Testis (tissue), 3 donors: ENCODE measurements around the gene ALG12. TPM values are rescaled to one million over a fixed set of nuclear protein-coding genes. Genes with fewer than 3 reads are reported as not detected.

ENCODE experiments used
- DNase-seq: peaks from one replicate; pipeline ENCODE4 v3.0.0-alpha.2; 2019
- H3K27ac ChIP-seq, 2 donors: fragments of 200-600 bp; sonication (generic); one replicate each; pipeline ENCODE4 v1.5.1; 2019
- H3K27me3 ChIP-seq: fragments of 200-600 bp; sonication (generic); one replicate; pipeline ENCODE4 v1.5.1; 2019
- H3K36me3 ChIP-seq: fragments of 200-600 bp; sonication (generic); one replicate; pipeline ENCODE4 v1.5.1; 2017; ENCODE audit warnings: low read depth; ENCODE audit errors: missing control alignments
- H3K4me1 ChIP-seq: fragments of 200-600 bp; sonication (generic); one replicate; pipeline ENCODE4 v1.5.1; 2019
- H3K4me3 ChIP-seq, 2 donors: fragments of 200-600 bp; sonication (generic); one replicate each; pipeline ENCODE4 v1.5.1; 2017 to 2019
- H3K9me3 ChIP-seq: fragments of 200-600 bp; sonication (generic); one replicate; pipeline ENCODE4 v1.5.1; 2017
- CTCF ChIP-seq, 3 experiments: fragments of 450-650 bp in 2 of 3; fragments of 200-600 bp in 1 of 3; sonication (generic) in 1 of 3; IDR thresholded peaks; one replicate each; pipeline ENCODE4 v1.5.1; 2016 to 2019; ENCODE audit warnings: antibody characterized with exemption in 3 of 3, mild to moderate bottlenecking in 2 of 3, moderate library complexity in 1 of 3
- POLR2A ChIP-seq: fragments of 450-650 bp; IDR thresholded peaks from one replicate; pipeline ENCODE4 v1.6.1; 2017; ENCODE audit warnings: antibody characterized with exemption, mild to moderate bottlenecking, moderate library complexity
- WGBS, 2 donors: methylation state at CpG; one replicate each; pipeline ENCODE4 v1.1.5; 2018; 5-methylcytosine and 5-hydroxymethylcytosine counted together
- intact Hi-C: fragments of 100-400 bp; cut with DNase I; formaldehyde crosslinking; loops from one replicate; pipeline ENCODE4 v1.15.1; 2023; ENCODE audit warnings: low total_unique reads
- polyA plus RNA-seq: library from polyadenylated mRNA; stranded (reverse); fragments of 350-450 nt; fragmentation: Illumina TruSeq; extraction: RNeasy Lipid Tissue Mini Kit (QIAGEN cat#74804); gene quantifications from one replicate; pipeline ENCODE4 v1.2.3, GENCODE V29; 2014; ENCODE audit warnings: low read depth, low replicate concordance; ENCODE audit not compliant: insufficient read depth
- total RNA-seq, 2 donors: library from RNA; depleted of rRNA; stranded (reverse); fragments of >200 nt; gene quantifications; one replicate each; pipeline ENCODE4 v1.2.3, GENCODE V29; 2016

ALG12 gene
- total and polyA plus RNA-seq, 3 donors from 2014 or later: 10.6 to 18.3 (median 11.9) TPM

GRCh38 chr22:49901457-49901856 is 16.8 kb downstream of the ALG12 start:
- H3K27ac ChIP-seq: no peak overlapping the region
- no peaks in the 10 kb centered on the region for H3K27me3 ChIP-seq
- no peaks in the 10 kb centered on the region for H3K36me3 ChIP-seq
- H3K4me3 ChIP-seq: no peak overlapping the region
- H3K4me1 ChIP-seq: no peaks in the 10 kb centered on the region
- H3K9me3 ChIP-seq: no peaks in the 10 kb centered on the region
- intact Hi-C loops: no loop called here
- TF ChIP-seq POLR2A: no peak
- TF ChIP-seq CTCF (IDR thresholded peaks at IDR 0.05): no peak
- WGBS, 2 donors: 81 to 86% methylated on average over 10 to 11 of the region's 11 CpGs
- DNase-seq: no peak

- no peaks in the 10 kb centered on the region for H3K9me3 ChIP-seq
- no peaks in the 10 kb centered on the region for H3K4me1 ChIP-seq
- no peaks in the 10 kb centered on the region for H3K36me3 ChIP-seq
- 86 to 88% methylated on average over 30 of the region's 30 CpGs for WGBS, 2 donors
- no peak for DNase-seq
- intact Hi-C loops: no loop called here
- H3K4me3 ChIP-seq: no peak overlapping the region
- H3K27me3 ChIP-seq: no peaks in the 10 kb centered on the region
- H3K27ac ChIP-seq: no peak overlapping the region
- TF ChIP-seq POLR2A: no peak
- no peak for TF ChIP-seq CTCF (IDR thresholded peaks at IDR 0.05)
Measured at GRCh38 chr22:49900441-49901230, 17.6 kb downstream of the ALG12 start.

GRCh38 chr22:49899530-49899929 is 18.7 kb downstream of the ALG12 start:
- no peaks in the 10 kb centered on the region for H3K36me3 ChIP-seq
- H3K27me3 ChIP-seq: no peaks in the 10 kb centered on the region
- no peak for DNase-seq
- H3K9me3 ChIP-seq: no peaks in the 10 kb centered on the region
- H3K4me1 ChIP-seq: no peaks in the 10 kb centered on the region
- no peak for TF ChIP-seq CTCF (IDR thresholded peaks at IDR 0.05)
- TF ChIP-seq POLR2A: no peak
- WGBS, 2 donors: 89 to 92% methylated on average over 6 of the region's 6 CpGs
- H3K4me3 ChIP-seq: no peak overlapping the region
- intact Hi-C loops: no loop called here
- no peak overlapping the region for H3K27ac ChIP-seq

- no peak overlapping the region for H3K4me3 ChIP-seq
- no peaks in the 10 kb centered on the region for H3K27me3 ChIP-seq
- H3K27ac ChIP-seq: no peak overlapping the region
- 95 to 96% methylated on average over 8 of the region's 8 CpGs for WGBS, 2 donors
- H3K4me1 ChIP-seq: no peaks in the 10 kb centered on the region
- no peaks in the 10 kb centered on the region for H3K36me3 ChIP-seq
- H3K9me3 ChIP-seq: no peaks in the 10 kb centered on the region
- no peak for DNase-seq
- TF ChIP-seq CTCF (IDR thresholded peaks at IDR 0.05): no peak
- TF ChIP-seq POLR2A: no peak
- intact Hi-C loops: no loop called here
Measured at GRCh38 chr22:49897015-49897684, 21.1 kb downstream of the ALG12 start.
